Measurements from ENCODE around the gene GPANK1. TPM values are rescaled to one million over a fixed set of nuclear protein-coding genes. Genes with fewer than 3 reads are reported as not detected.

The GPANK1 gene
- total RNA-seq, 4 donors from 2014 or later, result 13.4 to 20.0 (median 16.7) TPM

GRCh38 chr6:31641370-31641769, 23.4 kb downstream of the GPANK1 start:
- TF ChIP-seq CTCF (IDR thresholded peaks at IDR 0.05; ENCODE audit: low read depth), result no peak

GRCh38 chr6:31640612-31641011, 24.2 kb downstream of the GPANK1 start:
- TF ChIP-seq CTCF (IDR thresholded peaks at IDR 0.05; ENCODE audit: low read depth), result no peak

- TF ChIP-seq CTCF (IDR thresholded peaks at IDR 0.05; ENCODE audit: low read depth), result no peak
These were observed 25.3 kb downstream of the GPANK1 start for GRCh38 chr6:31639449-31639861.

DNA sequence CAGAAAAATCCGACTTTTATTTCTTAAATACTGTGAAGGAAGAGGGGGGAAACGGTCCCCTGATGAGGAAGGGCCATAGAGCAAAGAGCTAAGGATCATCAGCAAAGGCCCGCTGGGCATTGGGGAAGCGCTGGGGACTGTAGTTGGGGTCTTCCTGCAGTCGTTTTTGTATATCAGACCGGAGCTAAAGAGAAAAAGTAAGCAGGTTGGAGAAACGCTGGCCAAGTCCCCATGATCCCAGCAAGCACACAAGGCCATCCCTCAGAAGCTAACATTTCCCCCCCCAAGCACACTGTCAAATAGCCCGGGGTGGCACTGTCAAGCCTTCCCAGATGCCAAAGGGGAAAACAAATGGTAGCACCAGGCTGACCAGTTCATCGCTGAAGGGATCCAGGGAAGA, 25.8 kb downstream of the GPANK1 start:
- no peak for TF ChIP-seq CTCF (IDR thresholded peaks at IDR 0.05; ENCODE audit: low read depth)

DNA sequence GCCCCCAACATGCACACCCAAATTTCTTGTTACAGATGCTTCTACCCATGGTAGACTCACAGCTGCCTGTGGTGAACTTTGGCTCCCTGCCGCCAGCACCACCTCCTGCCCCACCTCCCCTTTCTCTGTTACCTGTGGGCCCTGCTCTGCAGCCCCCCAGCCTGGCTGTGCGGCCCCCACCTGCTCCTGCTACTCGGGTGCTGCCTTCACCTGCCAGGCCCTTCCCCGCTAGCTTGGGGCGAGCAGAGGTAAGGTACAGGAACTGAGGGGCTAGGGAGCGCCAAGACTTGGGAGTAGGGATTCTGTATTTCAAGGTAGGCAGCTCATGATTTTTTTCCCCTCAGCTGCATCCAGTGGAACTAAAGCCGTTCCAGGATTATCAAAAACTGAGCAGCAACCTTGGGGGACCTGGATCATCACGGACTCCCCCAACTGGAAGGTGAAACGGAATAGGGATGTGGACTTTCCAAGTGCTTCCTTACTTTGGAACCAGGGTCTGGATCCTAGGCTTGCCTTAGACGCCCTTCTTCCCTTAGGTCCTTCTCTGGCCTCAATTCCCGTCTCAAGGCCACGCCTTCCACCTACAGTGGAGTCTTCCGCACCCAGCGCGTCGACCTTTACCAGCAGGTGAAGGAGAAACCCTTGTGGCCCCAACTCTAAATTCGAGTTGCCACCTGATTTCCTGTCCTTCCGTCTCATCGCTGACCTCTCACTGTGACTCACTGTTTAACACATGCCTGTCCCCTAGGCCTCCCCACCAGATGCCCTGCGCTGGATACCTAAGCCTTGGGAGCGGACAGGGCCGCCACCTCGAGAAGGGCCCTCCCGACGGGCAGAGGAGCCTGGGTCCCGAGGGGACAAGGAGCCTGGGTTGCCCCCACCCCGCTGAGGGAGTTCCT, 27.9 kb downstream of the GPANK1 start:
- no peak for TF ChIP-seq CTCF (IDR thresholded peaks at IDR 0.05; ENCODE audit: low read depth)

DNA sequence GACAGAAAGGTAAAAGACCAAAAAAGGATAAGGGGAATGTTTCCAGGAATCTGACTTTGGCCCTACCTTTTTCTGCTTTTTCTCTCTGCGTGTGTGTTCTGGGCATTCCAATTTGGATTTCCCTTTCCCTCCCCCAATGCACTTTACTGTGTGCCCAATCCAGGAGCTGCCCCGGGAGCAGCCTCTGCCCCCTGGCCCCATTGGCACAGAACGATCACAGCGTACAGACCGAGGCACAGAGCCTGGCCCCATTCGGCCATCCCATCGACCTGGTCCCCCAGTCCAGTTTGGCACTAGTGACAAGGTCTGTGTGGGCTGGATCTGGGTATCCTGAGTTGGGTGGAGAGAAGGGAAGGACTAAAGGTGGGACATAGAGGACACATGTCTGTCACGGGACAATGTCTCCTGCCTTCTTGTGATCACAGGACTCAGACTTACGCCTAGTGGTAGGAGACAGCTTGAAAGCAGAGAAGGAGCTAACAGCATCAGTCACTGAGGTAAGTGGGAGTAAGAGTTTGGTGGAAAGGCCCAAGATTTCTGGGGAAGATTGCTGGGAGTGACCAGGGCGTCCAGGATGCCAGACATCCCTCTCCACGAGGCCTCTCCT, 29.7 kb downstream of the GPANK1 start:
- TF ChIP-seq CTCF (IDR thresholded peaks at IDR 0.05; ENCODE audit: low read depth), result no peak

GRCh38 chr6:31634131-31634530, 30.7 kb downstream of the GPANK1 start:
- TF ChIP-seq CTCF (IDR thresholded peaks at IDR 0.05; ENCODE audit: low read depth), result no peak

All from subcutaneous adipose tissue (tissue), 4 donors.